Hematopoietic multipotent progenitor cell treated with erythropoietin and hydrocortisone succinate and interleukin-3 and kit ligand, for 4 days (in vitro differentiated cells): ENCODE results near the gene IFNL1.
"Not testable (repeated sequence)": the region's sequence is repeated elsewhere in the genome, so short reads cannot be mapped to it uniquely, and the experiment has no call there.

Source experiments
- DNase-seq: peaks from one replicate; pipeline ENCODE4 v3.0.0-alpha.2; 2015

IFNL1 gene

DNA sequence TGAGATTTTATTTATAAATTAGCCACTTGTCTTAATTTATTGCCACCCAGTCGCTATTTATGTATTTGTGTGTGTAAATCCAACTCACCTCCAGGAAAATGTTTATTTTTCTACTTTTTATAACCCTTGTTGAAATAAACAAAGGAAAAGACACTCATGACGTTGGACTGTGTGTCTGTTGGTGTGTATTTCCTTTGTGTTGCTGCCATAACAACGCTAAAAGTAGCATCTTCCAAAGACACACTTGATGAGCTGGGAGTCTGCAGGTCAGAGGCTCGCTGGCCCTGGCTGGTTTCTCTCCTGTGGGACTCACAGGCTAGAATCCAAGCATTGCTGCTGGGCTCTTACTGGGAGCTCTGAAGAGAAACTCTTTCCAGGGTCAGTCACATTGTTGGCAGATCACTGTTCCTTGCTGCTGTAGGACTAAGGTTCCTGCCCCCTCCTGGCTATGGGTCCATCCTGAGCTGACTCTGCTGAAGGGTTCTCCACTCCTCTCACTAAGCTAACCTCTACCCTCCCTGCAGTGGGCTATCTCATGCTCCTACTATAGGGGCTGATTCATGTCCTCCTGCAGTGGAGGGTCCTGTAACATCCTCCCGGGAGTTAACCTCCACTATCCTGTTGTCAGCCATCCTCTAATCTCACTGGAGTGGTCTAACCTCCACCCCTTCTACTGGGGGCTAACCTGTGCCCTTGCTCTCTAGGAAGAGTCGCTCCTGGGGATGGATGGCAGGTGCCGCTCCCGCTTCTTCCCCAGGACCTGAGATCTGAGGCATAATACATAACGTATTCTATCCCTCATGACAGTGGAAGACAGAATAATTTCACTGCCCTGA lies 26.0 kb upstream of the IFNL1 start:
- DNase-seq = no peak

DNA sequence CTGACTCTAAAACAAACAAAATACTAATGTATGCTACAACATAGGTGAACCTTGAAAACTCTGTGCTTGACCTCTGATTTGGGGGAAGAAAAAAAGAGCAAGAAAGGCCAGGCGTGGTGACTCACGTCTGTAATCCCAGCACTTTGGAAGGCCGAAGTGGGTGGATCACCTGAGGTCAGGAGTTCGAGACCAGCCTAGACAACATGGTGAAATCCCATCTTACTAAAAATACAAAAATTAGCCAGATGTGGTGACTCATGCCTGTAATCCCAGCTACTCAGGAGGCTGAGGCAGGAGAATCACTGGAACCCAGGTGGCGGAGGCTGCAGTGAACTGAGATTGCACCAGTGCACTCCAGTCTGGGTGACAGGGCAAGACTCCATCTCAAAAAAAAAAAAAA lies 22.3 kb upstream of the IFNL1 start:
- not testable (repeated sequence) for DNase-seq

DNA sequence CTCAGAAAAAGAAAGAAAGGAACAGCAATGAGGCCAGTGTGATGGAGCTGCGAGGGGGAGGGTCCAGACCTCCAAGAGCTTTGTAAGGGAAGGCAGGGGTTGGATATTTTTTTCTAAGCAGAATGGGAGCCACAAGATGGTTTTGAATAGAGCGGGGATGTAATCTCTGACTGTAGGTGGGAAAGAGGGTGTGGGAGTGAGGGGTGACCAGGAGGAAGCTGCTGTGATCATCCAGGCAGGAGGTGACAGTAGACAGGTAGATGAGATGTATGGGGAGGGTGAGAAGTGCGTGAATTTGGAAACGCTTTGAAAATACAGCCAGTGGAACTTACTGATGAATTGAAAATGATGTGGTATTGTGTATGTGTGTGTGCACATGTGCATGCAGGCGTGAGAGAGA lies 20.6 kb upstream of the IFNL1 start:
- no peak for DNase-seq

DNA sequence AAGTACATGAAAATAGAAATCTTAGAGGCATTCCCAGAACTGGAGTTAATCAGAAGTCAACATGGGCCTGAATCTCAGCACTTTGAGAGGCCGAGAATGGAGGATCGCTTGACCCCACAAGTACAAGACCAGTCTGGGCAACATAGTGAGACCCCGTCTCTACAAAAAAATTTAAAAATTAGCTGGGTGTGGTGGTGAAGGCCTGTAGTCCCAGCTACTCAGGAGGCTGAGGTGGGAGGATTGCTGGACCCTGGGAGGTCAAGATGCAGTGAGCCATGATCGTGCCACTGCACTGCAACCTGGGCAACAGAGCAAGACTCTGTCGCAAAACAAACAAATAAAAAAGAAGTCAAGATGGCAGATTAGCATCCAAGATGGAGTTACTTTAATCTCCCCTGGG lies 19.5 kb upstream of the IFNL1 start:
- DNase-seq = no peak

DNA sequence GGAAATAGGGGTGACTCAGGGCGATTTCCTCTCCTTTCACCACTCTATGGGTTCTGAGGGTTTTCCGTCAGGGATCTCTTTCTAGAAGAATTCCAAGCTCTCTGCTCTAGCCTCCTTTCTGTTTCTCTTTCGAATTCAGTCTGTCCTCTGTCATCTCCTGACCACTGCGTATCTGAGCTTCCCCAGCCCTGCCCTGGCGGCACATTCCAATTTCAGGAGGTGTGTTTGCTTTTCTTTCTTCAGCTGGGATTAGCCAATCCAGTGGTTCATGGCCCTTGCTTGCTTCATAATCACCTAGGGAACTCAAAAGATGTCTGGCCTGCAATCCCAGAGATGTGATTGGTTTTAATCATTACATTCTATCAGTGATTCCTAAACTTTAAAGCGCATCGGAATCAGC lies 18.6 kb upstream of the IFNL1 start:
- DNase-seq = no peak

DNA sequence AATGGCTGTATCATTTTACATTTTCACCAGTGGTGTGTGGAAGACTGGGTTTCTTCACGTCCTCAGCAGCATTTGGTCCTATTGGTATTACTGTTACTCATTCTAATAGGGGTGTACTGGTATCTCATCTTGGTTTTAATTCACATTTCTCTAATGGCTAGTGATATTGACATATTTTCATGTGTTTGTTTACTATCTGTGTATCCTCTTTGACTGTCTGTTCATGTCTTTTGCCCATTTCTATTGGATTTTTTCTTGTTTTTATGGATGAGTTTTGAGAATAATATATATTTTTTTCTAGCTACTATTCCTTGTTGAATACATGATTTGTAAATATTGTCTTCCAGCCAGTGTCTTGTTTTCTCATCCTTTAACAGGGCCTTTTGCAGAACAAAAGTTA lies 14.2 kb upstream of the IFNL1 start:
- no peak for DNase-seq

DNA sequence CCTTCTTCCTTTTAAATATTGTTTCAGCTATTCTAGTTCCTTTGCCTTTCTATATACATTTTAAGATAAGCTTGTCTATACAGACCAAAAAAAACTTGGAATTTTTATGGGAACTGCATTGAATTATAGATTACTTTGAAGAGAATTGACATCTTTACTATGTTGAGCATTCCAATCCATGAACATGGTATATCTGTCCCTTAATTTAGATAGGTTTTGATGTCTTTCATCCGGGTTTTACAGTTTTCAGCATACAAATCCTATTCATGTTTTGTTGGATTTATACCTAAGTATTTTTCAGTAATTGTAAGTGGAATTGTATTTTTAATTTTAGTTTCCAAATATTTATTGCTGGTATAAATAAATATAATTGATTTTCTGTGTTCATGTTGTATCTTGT lies 12.2 kb upstream of the IFNL1 start:
- no peak for DNase-seq

DNA sequence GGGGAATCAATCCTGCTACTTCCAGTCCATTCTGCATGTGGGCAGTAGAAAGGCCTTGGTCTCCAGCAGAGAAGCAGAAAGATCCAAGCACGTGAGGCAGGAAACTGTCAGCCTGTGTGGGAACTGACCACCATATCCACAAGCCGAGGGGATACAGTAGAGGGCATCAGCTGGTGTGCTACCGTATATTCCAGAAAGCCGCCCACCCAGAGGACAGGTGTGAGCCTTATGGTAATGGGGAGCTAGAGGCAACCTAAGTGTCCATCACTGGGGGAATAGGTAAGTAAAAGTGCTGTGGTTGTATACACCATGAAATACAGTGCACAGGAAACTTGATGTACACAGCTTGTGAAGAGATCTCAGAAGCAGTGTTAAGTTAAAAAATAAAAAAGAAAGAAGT lies 2.8 kb upstream of the IFNL1 start:
- no peak for DNase-seq

DNA sequence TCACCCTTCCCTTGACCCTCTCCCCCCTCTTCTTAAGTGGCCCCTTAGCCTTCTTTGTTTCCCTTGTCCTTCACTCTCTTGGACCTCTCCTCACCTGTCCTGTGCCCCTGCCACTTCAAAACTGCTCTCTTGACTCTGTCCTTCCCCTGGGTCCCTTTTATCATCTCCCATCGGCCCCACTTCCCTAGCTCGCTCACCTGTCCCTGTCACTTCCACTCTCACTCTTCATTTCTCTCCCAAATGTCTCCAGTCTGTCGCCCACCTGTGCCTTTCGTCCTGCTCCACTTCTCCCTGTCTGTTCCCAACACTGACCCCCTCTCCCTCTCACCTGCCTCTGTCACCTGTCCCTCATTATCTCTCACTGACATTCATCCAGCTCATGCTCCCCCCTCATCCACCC lies 699 bp downstream of the IFNL1 start:
- no peak for DNase-seq

DNA sequence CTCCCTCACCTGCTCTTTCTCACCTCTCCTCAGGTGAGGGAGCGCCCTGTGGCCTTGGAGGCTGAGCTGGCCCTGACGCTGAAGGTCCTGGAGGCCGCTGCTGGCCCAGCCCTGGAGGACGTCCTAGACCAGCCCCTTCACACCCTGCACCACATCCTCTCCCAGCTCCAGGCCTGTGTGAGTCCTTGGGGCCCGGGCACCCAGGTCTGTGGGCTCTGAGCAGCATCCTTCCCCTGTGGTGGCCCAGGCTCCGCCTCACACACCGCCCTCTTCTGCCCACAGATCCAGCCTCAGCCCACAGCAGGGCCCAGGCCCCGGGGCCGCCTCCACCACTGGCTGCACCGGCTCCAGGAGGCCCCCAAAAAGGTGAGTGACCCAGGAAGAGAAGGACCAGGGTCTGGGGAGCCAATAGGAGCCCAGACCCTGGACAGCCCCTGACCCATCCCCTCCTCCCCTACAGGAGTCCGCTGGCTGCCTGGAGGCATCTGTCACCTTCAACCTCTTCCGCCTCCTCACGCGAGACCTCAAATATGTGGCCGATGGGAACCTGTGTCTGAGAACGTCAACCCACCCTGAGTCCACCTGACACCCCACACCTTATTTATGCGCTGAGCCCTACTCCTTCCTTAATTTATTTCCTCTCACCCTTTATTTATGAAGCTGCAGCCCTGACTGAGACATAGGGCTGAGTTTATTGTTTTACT lies 1.9 kb downstream of the IFNL1 start:
- DNase-seq = peak; percentile 46

DNA sequence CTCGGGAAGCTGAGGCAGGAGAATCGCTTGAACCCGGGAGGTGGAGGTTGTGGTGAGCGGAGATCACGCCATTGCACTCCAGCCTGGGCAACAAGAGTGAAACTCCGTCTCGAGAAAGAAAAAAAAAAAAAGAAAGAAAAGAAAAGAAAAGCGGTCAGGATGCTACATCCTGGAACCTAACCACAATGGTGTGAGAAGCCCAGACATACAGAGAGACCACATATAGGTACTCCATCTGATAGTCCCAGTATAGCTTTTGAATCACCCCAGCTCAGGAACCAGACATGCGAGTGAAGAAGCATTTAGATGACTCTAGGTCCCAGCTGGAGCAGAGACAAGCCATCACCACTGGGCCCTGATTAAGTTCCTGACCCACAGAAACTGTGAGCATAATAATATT lies 3.2 kb downstream of the IFNL1 start:
- DNase-seq = no peak

DNA sequence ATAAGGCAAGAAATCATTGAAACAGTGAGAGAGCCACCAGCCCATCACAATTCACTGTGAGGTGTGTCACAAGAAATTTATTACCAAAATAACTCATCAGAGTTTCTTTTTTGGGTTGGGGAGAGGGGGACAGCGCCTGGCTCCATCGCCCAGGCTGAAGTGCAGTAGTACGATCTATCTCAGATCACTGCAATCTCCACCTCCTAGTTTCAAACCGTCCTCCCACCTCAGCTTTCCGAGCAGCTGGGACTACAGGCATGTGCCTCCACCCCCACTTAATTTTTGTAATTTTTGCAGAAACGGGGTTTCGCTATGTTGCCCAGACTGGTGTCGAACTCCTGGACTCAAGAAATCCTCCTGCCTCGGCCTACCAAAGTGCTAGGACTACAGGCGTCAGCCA lies 3.6 kb downstream of the IFNL1 start:
- no peak for DNase-seq

DNA sequence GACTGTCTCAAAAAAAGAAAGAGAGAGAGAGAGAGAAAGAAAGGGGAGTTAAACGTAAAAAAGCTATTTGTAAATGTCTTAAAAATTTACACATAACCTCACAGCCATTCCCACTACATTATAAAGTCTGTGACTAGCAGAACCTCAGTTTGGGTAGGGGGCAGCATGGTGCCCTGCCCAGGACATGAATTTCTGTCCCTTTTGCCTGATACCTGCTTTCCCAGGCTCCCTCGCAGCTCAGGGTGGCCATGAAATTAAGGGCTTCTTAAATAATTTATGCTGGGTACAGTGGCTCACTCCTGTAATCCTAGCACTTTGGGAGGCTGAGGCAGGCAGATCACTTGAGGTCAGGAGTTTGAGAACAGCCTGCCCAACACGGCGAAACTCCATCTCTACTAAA lies 4.8 kb downstream of the IFNL1 start:
- no peak for DNase-seq

DNA sequence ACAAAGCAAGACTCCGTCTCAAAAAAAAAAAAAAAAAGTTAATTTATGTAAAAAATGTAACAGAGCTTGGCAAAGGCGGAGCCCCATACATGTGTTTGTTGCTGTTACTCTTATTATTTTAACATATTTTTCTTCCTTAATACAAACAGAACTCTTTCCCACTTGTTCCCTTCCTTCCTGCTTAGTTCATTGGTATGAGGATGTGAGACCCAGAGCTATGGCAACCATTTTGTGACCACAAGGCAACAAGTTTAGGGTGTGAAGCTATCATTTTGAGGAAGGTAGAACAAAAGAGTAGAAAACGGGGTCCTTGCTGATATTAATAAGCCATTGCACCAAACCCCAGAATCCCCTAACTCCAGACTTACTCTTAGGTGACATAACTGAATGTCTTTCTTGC lies 5.4 kb downstream of the IFNL1 start:
- no peak for DNase-seq

DNA sequence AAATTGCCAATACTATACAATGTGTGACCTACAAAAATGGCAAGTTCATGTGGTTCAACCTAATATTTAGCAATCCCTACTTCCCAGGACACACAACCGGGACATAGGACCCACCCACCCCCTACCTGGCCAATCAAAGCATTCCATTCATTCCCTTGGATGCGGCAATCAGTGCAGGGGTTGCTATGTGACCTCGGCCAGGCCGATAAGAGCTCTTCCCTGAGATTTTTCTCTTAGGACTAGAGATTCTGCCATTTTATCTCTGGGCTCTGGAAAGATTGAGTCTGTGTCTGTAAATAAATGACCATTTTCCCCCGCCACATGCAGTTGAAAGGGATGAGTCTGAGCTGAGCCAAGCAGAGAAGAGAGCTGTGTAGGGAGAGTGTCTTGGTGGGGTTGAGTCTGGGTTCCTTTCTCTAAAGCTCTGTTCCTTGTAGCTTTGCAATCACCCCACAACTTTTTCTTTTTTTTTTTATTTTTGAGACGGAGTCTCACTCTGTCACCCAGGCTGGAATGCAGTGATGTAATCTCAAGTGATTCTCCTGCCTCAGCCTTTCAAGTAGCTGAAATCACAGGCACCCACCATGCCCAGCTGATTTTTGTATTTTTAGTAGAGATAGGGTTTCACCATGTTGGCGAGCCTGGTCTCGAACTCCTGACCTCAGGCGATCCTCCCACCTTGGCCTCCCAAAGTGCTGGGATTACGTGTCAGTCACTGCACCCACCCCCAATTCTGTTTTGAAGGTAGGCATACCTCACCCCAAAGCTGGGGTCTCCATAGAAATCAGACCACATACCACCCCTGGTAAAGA lies 7.4 kb downstream of the IFNL1 start:
- no peak for DNase-seq

DNA sequence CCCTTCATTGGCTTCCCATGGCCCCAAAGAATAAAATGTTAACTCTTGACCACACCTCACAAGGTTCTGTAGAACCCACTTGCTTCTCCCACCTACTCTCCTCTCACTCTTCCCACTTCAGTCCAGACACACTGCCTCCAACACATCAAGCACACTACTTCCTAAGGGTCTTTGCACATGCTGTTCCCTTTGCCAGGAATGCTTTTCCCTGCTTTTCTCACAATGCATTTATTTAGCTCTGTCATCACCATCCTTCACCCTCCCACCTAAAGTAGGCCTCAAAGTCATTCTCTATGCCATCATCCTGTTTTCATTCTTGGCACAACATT lies 7.9 kb downstream of the IFNL1 start:
- no peak for DNase-seq

DNA sequence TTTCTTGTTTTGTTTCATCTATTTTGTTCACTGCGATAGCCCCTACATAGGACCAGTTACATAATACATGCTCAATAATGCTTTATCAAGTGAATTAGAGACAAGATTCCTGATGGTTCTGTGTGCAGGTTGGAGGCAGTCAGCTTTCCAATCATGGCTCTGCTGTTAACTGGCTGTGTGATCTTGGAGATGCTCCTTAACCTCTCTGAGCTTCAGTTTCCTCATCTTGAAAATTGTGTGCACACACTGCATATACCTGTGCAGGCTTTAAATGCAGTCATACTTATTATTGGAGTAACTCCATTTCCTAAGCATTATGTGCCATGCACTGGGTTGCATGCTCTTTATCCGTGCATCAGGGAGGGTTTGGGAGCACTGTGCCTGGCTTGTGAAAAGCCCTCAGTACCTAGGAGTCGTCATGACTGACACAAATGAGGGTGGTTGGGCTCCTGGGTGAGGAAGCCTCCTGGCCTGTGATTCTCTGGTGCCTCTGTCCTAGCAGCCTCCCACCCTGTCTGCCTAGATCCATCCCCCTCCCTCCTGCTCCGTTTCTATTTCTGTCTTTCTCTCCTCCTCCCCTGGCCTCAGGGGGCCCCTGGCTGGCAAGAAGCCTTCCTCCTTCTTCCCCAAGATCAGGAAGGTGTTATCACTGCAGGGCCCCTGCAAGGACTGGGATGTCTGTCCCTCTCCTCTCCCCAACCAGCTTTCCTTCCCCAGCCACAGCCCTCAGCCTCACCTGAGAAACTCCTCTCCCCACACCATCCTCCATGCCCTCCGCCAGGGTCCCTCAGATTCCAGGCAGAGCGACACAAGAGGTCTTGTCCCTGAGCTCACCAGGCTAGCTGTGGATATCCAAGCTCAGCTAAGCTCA lies 8.7 kb downstream of the IFNL1 start:
- no peak for DNase-seq

DNA sequence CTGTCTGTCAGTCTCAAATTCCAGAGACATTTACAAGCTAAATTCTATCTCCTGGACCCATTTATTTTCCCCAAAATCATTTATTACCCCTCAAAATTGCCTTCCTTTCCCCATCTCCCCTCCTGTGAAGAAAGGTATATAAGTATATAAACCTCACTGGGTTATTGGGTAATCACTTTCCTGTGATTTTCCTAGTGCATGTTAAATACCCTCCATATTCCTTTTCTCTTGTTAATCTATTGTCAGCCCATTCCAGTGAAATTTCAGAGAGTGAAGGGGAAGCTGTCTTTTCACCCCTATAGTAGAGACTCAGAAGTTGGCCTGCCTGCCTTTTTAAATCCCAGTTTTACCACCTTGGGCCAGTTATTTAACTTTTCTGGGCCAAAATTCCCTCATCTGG lies 9.9 kb downstream of the IFNL1 start:
- no peak for DNase-seq

DNA sequence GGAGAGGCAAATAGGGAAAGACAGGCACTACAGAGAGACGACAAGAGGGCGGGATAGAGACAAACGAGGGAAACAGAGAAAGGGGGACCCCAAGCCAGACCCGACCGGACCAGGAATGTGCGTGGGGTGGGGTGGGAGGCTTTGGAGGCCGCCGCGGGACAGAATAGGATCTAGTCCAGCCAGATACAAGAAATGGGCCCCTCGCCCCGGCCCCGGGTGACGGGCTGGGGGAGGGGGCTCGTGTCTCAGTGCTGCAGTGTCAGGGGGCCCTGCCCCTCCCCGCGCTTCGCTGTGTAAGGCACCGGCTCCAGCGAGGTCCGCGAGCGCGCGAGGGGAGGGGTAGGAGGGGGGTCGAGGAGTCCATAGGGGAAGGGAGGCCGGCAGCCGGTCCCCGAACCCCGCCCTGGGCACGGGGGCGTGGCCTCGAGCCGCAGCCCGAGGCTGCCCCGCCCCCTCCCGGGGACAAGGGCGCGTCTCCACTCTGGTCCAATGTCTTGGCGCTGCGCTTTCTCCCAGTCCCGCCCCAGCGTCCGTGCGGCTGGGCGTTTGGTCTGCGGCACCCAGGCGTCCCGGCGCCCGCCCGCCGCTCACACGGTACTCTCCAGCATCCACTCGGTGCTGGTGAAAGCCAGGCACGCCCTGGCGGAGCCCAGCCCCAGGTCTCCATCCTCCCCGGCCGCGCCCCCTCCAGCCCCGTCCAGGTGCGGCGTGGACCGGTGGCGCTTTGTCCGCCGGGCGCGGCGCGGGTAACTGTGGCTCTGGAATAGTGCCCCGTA lies 11.0 kb downstream of the IFNL1 start:
- peak; percentile 38 for DNase-seq

DNA sequence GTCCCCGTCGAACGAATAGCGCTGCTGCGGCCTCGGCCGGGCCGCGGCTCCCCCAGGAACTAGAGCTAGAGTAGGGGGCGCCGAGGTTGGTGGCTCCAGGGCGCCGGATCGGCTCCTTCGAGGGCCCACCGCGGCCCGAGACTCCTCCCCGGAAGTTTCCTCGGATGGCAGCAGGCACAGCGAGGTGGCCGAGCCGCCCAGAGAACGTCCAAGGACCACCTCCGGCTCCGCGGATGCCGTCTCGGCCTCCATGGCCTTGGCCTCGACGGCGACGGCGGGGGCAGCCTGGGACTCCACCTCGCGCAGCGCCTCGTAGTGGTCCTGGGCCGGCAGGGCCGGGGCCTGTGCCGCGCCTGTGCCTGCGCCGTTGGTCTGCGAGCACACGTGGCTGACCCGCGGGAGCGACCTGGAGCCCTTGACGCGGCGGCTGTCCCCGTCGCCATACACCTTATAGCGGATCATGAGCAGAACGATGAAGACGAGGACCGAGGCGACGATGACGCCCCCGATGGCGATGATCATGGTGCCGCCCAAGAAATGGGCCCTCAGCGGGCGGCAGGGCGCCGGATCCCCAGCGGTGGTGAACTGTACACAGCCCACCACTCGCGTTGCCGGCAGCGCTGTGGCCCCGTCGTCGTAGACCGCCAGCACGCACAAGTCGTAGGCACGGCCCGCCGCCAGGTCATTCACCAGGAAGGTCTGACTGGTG lies 11.8 kb downstream of the IFNL1 start:
- DNase-seq = no peak

DNA sequence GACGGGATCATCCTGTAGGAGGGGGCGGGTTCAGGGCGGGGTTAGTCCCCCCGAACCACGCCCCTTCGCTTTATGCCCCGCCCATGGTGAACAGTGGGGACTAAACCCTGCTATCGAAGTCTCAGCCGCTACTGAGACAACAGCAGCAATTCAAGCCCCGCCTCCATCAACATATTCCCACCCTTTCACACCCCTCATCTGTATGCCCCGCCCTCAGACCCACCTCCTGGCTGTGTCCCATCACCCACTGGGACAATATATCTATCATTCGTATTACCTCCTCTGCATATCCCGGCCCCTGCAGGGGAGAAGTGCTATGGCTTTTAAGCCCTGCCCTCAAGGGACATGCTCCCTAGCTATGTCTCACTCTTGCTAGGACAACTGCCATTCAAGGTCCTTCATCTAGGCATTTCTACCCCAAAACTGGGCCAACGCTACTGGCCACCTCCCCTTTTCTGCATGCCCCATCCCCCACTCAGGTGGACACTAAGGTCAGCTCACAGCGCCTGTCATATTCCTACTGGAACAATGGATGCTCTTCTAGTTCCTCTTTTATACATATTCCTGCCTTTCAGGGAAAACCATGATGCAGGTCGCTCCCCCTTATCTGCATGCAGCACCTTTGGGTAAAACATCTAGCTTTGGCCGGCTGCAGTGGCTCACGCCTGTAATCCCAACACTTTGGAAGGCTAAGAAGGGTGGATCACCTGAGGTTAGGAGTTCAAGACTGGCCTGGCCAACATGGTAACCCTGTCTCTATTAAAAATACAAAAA lies 12.5 kb downstream of the IFNL1 start:
- DNase-seq = peak; percentile 45
